DOHH2 (cell line): Measurements from ENCODE around the gene RUNX2.

Experiments used
- H3F3A ChIP-seq: fragments of 200-600 bp; sonication (generic), shearing (Covaris generic); 2 replicates; pipeline ENCODE4 v1.6.0; 2016; ENCODE audit warnings: antibody characterized with exemption, mild to moderate bottlenecking; ENCODE audit not compliant: control insufficient read depth, insufficient read depth
- H3K27ac ChIP-seq: fragments of 200-600 bp; sonication (generic); 2 replicates; pipeline ENCODE4 v1.5.1; 2014; ENCODE audit warnings: low read depth, mild to moderate bottlenecking, low read length, moderate library complexity
- H3K27me3 ChIP-seq: fragments of 200-600 bp; sonication (generic); 2 replicates; pipeline ENCODE4 v1.6.1; 2014; ENCODE audit warnings: mild to moderate bottlenecking, low read length, mixed read lengths; ENCODE audit not compliant: control insufficient read depth
- H3K36me3 ChIP-seq: fragments of 200-600 bp; sonication (generic); 2 replicates; pipeline ENCODE4 v1.6.1; 2014; ENCODE audit warnings: mild to moderate bottlenecking, low read length, moderate library complexity, mixed read lengths; ENCODE audit not compliant: control insufficient read depth
- H3K4me1 ChIP-seq: fragments of 200-600 bp; sonication (generic); 2 replicates; pipeline ENCODE4 v1.6.1; 2014; ENCODE audit warnings: mild to moderate bottlenecking, low read length, mixed read lengths; ENCODE audit not compliant: control insufficient read depth
- H3K4me2 ChIP-seq: fragments of 200-600 bp; sonication (generic); 2 replicates; pipeline ENCODE4 v1.6.0; 2014; ENCODE audit warnings: mild to moderate bottlenecking, low read length, moderate library complexity
- H3K4me3 ChIP-seq: fragments of 200-600 bp; sonication (generic); 2 replicates; pipeline ENCODE4 v1.5.1; 2014; ENCODE audit warnings: mild to moderate bottlenecking, low read length, mixed read lengths
- H3K79me2 ChIP-seq: fragments of 200-600 bp; sonication (generic); 2 replicates; pipeline ENCODE4 v1.6.1; 2014; ENCODE audit warnings: mild to moderate bottlenecking, low read length, mixed read lengths; ENCODE audit not compliant: control insufficient read depth
- H3K9me2 ChIP-seq: fragments of 200-600 bp; sonication (generic); replicated peaks from 2 replicates; pipeline ENCODE4 v1.6.1; 2014; ENCODE audit warnings: mild to moderate bottlenecking, low read length, mixed read lengths; ENCODE audit not compliant: control insufficient read depth
- H3K9me3 ChIP-seq: fragments of 200-600 bp; sonication (generic); 2 replicates; pipeline ENCODE4 v1.6.1; 2014; ENCODE audit warnings: antibody characterized with exemption, low read length, mixed read lengths; ENCODE audit not compliant: control insufficient read depth, insufficient read depth
- H4K20me1 ChIP-seq: fragments of 200-600 bp; sonication (generic); 2 replicates; pipeline ENCODE4 v1.6.0; 2014; ENCODE audit warnings: low read depth, mild to moderate bottlenecking, antibody characterized with exemption, low read length, moderate library complexity; ENCODE audit not compliant: control insufficient read depth, insufficient read depth
- CTCF ChIP-seq: fragments of 200-600 bp; sonication (generic); IDR thresholded peaks from one replicate; pipeline ENCODE4 v1.5.1; 2014; ENCODE audit warnings: antibody characterized with exemption, mild to moderate bottlenecking, low read depth, low read length; ENCODE audit not compliant: poor library complexity, severe bottlenecking
- EZH2phosphoT487 ChIP-seq: fragments of 200-600 bp; sonication (generic); IDR thresholded peaks from 2 replicates; pipeline ENCODE4 v1.6.1; 2017; ENCODE audit warnings: borderline replicate concordance, mild to moderate bottlenecking, antibody characterized with exemption, low read length, moderate library complexity, mixed read lengths

Gene RUNX2

GRCh38 chr6:45698046-45698445 is 369.9 kb downstream of the RUNX2 start:
- H4K20me1 ChIP-seq = no peaks in the 10 kb centered on the region
- H3K4me2 ChIP-seq = no peak overlapping the region
- H3K9me3 ChIP-seq = no peaks in the 10 kb centered on the region
- TF ChIP-seq EZH2phosphoT487 = no peak
- TF ChIP-seq CTCF = no peak
- peaks cover 6% of the 10 kb centered on the region for H3K4me1 ChIP-seq
- no peaks in the 10 kb centered on the region for H3K36me3 ChIP-seq
- H3K9me2 ChIP-seq = no peaks in the 10 kb centered on the region
- H3K4me3 ChIP-seq = no peak overlapping the region
- H3K27me3 ChIP-seq = no peaks in the 10 kb centered on the region
- no peak overlapping the region for H3K27ac ChIP-seq
- H3F3A ChIP-seq = no peaks in the 10 kb centered on the region
- H3K79me2 ChIP-seq = no peaks in the 10 kb centered on the region

- Histone ChIP-seq H3F3A (no peaks in the 10 kb centered on the region), H3K4me2 (no peak overlapping the region), H3K79me2 (no peaks in the 10 kb centered on the region), H3K27ac (no peak overlapping the region), H3K9me3 (no peaks in the 10 kb centered on the region), H3K27me3 (no peaks in the 10 kb centered on the region), H4K20me1 (no peaks in the 10 kb centered on the region), H3K4me1 (peaks cover 6% of the 10 kb centered on the region), H3K36me3 (no peaks in the 10 kb centered on the region), H3K9me2 (no peaks in the 10 kb centered on the region), H3K4me3 (no peak overlapping the region)
- TF ChIP-seq CTCF = no peak
- TF ChIP-seq EZH2phosphoT487 = no peak
Measured at GRCh38 chr6:45699663-45700062, 371.5 kb downstream of the RUNX2 start.

GRCh38 chr6:45702849-45703739 is 375.0 kb downstream of the RUNX2 start:
- H3K27ac ChIP-seq = no peak overlapping the region
- H3F3A ChIP-seq = no peaks in the 10 kb centered on the region
- no peaks in the 10 kb centered on the region for H3K36me3 ChIP-seq
- no peak for TF ChIP-seq EZH2phosphoT487
- no peak for TF ChIP-seq CTCF
- no peaks in the 10 kb centered on the region for H3K4me1 ChIP-seq
- H3K4me2 ChIP-seq = no peak overlapping the region
- H3K27me3 ChIP-seq = no peaks in the 10 kb centered on the region
- no peaks in the 10 kb centered on the region for H4K20me1 ChIP-seq
- H3K9me3 ChIP-seq = no peaks in the 10 kb centered on the region
- no peak overlapping the region for H3K4me3 ChIP-seq
- no peaks in the 10 kb centered on the region for H3K79me2 ChIP-seq
- no peaks in the 10 kb centered on the region for H3K9me2 ChIP-seq
